Mesothelial cell of epicardium (in vitro differentiated cells): ENCODE measurements around the gene SYK. TPM values are rescaled to one million over a fixed set of nuclear protein-coding genes. Genes with fewer than 3 reads are reported as not detected.

Experiments
- DNase-seq, 2 experiments: peaks; one replicate each; pipeline ENCODE4 v3.0.0; 2021; ENCODE audit warnings: low spot score in 2 of 2; ENCODE audit not compliant: unreplicated experiment in 2 of 2
- H3K27ac Mint-ChIP-seq: 2 replicates; pipeline ENCODE4 v1.8.0; 2021; ENCODE audit warnings: mixed read lengths
- H3K27me3 Mint-ChIP-seq: 2 replicates; pipeline ENCODE4 v1.8.0; 2021; ENCODE audit warnings: low read depth, mixed read lengths
- H3K36me3 Mint-ChIP-seq: 2 replicates; pipeline ENCODE4 v1.8.0; 2021; ENCODE audit warnings: mixed read lengths
- H3K4me1 Mint-ChIP-seq: 2 replicates; pipeline ENCODE4 v1.8.0; 2021; ENCODE audit warnings: mixed read lengths
- H3K4me3 Mint-ChIP-seq: 2 replicates; pipeline ENCODE4 v1.8.0; 2021; ENCODE audit warnings: mild to moderate bottlenecking, moderate library complexity, mixed read lengths
- H3K9me3 Mint-ChIP-seq: 2 replicates; pipeline ENCODE4 v1.8.0; 2021; ENCODE audit warnings: mixed read lengths
- total RNA-seq: library from RNA; stranded (reverse); gene quantifications from 3 replicates; pipeline ENCODE4 v1.2.1, GENCODE V29; 2021
- TF ChIP-seq, protein P1 (sequence below): fragments of 200-600 bp; sonication (generic); IDR thresholded peaks from one replicate; pipeline ENCODE4 v1.5.0; 2021; ENCODE audit warnings: antibody characterized with exemption; ENCODE audit not compliant: unreplicated experiment

Gene SYK
- total RNA-seq, 1 donor from 2014 or later: 3.8 TPM

DNA sequence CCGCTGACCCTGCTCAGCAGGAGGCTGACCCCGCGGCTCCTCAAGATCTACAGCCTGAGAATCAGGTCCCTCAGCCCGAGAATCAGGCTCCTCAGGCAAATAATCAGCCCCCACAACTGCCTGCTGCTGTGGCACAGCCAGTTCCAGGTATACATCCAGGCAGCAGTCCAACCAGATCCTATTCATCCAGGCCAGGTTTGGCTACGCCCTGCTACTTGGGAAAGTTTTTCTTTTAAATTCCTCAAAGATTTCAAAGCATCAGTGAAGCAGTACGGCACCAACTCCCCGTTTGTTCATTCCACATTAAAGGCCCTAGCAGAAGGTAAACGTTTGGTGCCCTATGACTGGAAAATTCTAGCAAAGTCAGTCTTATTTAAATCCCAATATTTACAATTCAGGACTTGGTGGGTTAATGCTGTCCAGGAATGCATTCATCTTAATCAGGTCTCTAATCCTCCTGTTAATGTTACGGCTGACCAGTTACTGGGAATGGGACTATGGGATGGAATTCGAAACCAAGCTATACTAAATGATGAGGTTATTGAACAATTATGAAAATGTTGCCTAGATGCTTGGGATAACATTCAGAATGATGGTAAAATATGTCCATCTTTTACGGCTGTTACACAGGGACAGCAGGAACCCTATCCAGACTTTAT is 102.3 kb downstream of the SYK start:
- Mint-ChIP-seq H3K4me3 (no peak overlapping the region), H3K9me3 (peaks cover 24% of the 10 kb centered on the region), H3K27ac (no peak overlapping the region), H3K27me3 (no peaks in the 10 kb centered on the region), H3K4me1 (no peaks in the 10 kb centered on the region), H3K36me3 (peaks cover 4% of the 10 kb centered on the region)
- DNase-seq: no peak
- TF ChIP-seq, protein P1, sequence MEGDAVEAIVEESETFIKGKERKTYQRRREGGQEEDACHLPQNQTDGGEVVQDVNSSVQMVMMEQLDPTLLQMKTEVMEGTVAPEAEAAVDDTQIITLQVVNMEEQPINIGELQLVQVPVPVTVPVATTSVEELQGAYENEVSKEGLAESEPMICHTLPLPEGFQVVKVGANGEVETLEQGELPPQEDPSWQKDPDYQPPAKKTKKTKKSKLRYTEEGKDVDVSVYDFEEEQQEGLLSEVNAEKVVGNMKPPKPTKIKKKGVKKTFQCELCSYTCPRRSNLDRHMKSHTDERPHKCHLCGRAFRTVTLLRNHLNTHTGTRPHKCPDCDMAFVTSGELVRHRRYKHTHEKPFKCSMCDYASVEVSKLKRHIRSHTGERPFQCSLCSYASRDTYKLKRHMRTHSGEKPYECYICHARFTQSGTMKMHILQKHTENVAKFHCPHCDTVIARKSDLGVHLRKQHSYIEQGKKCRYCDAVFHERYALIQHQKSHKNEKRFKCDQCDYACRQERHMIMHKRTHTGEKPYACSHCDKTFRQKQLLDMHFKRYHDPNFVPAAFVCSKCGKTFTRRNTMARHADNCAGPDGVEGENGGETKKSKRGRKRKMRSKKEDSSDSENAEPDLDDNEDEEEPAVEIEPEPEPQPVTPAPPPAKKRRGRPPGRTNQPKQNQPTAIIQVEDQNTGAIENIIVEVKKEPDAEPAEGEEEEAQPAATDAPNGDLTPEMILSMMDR: no peak

DNA sequence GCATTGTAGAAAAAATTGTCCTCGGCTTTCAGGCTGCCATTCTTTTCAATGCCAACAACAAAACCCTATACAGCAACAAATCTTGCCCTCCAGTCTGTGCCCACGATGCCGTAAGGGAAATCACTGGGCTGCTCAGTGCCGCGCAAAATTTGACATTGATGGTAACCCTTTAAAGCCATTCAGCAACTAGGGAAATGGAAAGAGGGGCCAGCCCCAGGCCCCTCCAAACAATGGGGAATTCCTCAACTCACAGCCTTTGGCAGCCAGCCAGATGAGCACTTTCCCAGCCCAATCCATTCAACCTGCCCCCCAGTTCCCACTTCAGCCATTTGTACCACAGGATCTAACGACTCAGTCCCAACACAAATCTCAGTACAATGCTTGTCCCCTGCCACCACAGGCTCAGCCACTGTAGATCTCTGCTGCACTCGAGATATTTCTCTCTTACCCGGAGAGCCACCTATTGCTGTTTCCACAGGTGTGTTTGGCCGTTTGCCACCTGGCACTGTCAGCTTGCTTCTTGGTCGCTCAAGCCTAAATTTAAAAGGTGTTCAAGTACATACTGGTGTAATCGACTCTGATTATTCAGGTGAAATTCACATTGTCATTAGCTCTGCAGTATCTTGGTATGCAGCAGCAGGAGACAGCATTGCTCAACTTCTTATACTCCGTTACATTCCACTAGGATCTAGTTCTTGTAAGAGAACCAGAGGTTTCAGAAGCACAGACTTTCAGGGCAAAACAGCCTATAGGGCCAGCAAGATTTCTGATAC is 103.3 kb downstream of the SYK start:
- Mint-ChIP-seq H3K27me3 (no peaks in the 10 kb centered on the region), H3K4me3 (no peak overlapping the region), H3K36me3 (peaks cover 4% of the 10 kb centered on the region), H3K27ac (no peak overlapping the region), H3K4me1 (no peaks in the 10 kb centered on the region), H3K9me3 (peaks cover 24% of the 10 kb centered on the region)
- DNase-seq: no peak
- TF ChIP-seq, protein P1: no peak

DNA sequence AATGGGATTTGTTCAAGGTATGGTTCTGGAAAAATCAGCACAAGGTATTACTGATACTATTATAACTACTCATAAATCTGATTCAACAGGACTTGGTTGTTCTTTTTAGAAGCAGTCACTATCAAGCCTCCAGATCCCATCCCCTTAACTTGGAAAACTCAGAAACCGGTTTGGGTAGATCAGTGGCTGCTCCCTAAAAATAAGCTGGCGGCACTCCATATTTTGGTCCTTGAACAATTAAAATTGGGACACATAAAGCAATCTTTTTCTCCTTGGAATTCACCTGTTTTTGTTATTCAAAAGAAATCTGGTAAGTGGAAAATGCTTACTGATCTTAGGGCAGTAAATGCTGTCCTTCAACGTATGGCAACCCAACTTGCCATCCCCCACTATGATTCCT is 104.2 kb downstream of the SYK start:
- Mint-ChIP-seq H3K27me3 (no peaks in the 10 kb centered on the region), H3K27ac (no peak overlapping the region), H3K4me1 (no peaks in the 10 kb centered on the region), H3K36me3 (peaks cover 4% of the 10 kb centered on the region), H3K9me3 (peaks cover 24% of the 10 kb centered on the region), H3K4me3 (no peak overlapping the region)
- TF ChIP-seq, protein P1: no peak
- no peak for DNase-seq

DNA sequence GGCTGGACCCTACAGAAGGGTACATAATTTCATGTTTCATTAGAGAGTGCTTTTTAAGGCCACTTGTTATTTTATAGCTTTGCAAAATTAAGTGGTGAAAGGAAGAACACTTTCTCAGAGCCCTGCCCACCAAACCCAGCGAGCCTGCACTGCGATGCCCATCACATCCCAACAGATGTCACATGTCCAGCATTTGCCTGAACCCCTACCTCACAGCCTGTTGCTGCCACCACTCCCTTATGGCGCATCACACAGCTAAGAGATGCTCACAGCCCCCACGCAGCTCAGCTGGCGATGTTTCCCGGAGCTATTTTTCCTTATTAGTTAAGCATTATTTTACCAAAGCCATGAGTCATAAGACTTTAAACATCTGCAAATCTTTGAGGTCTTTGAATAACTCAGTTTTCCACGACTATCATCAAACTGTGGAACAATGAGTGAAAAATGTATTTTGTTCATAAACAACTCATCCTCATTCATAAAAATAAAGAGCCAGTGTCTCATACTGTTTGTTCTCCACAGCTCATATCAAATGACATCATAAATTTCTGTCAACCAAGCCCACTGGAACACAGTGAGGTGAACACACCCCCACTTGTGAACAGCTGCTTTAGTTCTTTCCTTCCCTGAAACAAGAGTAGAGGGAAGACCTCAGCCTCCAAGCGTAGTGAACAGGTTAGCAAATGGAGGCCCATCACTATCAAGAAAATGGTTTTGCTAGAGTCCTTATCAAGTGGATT is 104.9 kb downstream of the SYK start:
- Mint-ChIP-seq H3K36me3 (peaks cover 4% of the 10 kb centered on the region), H3K27me3 (no peaks in the 10 kb centered on the region), H3K4me1 (no peaks in the 10 kb centered on the region), H3K9me3 (peaks cover 24% of the 10 kb centered on the region), H3K27ac (no peak overlapping the region), H3K4me3 (no peak overlapping the region)
- TF ChIP-seq, protein P1: no peak
- DNase-seq: no peak

DNA sequence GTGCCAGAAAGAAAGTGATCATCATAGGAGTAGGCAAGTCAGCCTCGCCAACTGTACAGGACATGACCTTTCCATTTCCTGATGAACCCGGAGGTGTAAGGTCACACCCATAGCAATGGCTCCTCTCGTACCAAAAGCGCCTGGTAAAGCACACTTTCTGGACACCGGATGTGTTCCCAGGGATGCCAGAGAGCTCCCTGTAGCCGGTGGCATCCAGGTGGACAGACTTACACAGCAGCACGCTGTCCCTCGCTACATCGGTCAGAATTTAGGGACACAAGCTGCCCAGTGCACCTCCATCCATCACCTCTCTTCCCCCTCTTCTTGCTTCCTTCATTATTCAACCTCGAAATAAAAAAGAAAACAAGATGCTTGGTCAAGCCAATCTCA is 105.4 kb downstream of the SYK start:
- no peak for DNase-seq
- H3K4me3 Mint-ChIP-seq: no peak overlapping the region
- H3K27me3 Mint-ChIP-seq: no peaks in the 10 kb centered on the region

More for the DNA sequence above, 105.4 kb downstream of the SYK start:
- Mint-ChIP-seq H3K27ac (no peak overlapping the region), H3K9me3 (peaks cover 21% of the 10 kb centered on the region), H3K4me1 (no peaks in the 10 kb centered on the region), H3K36me3 (peaks cover 2% of the 10 kb centered on the region)
- TF ChIP-seq, protein P1: no peak
